ENCODE results near the gene FOXN3.
A peak's percentile ranks its signal among the peaks of the same experiment; 100 is the strongest.
"Not testable (repeated sequence)": the region's sequence is repeated elsewhere in the genome, so short reads cannot be mapped to it uniquely, and the experiment has no call there.

FOXN3 gene

GRCh38 chr14:89267163-89267562, 149.9 kb downstream of the FOXN3 start:
- no peak for DNase-seq

- no peak for DNase-seq
These were observed 150.3 kb downstream of the FOXN3 start for GRCh38 chr14:89266754-89267153.

DNA sequence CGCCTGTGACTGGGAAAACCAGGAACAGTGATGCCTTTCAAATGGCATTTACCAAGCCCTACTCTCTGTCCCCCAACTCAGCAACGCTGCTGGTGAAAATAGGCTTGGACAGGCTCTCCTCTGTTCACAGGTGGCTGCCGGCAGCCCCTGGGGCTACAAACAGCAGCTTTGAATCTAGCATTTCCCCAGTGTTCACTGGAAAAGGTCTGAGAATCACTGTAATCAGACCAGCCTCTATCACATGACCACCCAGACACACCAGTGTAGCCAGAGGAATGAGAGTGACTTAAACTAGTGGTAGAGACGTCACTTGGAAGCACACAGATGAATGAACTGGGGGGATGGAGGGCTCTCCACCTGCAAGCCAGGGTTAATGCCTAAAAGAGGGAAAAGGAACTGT, 151.8 kb downstream of the FOXN3 start:
- DNase-seq: peak; percentile 36

- DNase-seq: peak; percentile 41
These were observed 152.7 kb downstream of the FOXN3 start for GRCh38 chr14:89264196-89264800.

DNA sequence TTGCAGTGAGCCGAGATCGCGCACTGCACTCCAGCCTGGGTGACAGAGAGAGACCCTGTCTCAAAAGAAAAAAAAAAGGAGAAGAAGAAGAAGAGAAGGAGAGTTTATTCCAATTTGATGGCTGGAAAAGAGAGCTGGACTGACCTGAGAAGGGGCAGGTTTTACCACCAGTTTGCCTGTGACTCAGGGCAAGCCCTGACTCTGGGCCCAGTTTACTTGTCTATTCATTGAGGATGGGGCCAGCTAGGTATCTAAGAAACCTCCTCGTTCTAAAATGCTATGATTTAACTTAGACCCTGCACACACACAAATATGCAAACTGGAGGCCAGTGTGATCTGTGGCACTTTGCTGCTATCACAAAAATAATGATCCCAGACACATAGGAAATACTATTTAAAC, 155.0 kb downstream of the FOXN3 start:
- DNase-seq: peak; percentile 18

DNA sequence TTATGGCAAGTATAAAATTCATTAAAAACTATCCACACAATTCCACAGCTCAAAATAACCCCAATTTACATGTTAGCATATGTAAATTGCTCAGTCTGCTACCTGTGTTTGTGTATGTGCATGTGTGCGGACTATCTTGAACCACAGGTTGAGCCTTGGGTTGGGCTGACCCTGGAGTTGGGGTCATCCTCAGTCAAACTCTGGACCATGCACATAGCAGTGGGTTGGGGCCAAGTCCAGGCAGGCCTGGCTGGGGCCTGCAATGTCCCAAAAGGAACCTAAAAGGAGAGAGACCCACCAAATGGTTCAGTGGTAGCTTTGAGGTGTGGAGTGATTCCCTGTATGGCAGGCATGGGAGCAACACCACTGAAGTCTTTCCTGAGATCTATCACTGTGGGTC, 156.1 kb downstream of the FOXN3 start:
- no peak for DNase-seq

GRCh38 chr14:89259951-89260609, 157.0 kb downstream of the FOXN3 start:
- no peak for DNase-seq

GRCh38 chr14:89258728-89259273, 158.2 kb downstream of the FOXN3 start:
- no peak for DNase-seq

DNA sequence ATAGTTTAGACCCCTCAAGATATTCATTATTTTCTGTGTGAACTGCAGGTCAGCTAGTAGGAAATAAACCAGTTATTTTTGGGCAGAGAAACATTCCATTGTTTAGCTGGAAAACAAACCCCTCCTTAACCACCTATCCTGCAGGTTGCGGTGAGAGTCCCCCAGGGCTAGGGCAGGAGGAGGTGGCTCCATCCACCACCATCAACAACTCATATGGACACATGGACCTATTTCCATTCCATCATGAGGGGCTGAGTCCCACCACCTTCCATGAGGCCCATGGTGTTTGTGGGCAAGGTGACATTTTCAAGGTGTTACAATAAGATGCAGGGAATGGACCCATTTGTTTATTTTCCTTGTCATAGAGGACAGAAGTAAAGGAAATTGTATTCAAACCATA, 160.1 kb downstream of the FOXN3 start:
- peak; percentile 25 for DNase-seq

- DNase-seq: peak; percentile 32
These were observed 160.8 kb downstream of the FOXN3 start for GRCh38 chr14:89256283-89256682.

DNA sequence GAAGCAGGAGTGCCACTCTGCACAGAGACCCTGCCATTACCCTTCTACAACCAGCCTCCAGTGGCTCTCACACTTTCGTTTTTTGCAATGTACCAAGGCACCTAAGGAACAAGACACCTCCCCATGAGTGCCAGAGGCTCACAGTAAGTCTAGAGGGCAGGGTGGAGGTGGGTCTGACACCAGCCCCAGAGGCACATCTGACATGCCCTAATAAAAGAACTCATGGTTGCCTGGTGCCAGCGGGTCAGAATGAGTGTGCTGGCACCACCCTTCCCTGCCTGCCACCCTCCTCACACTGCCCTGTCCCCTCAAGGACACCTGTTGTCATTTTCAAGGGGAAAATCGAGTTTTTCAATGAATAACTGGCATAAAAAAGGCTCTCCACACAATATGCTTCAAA, 161.2 kb downstream of the FOXN3 start:
- peak; percentile 26 for DNase-seq

GRCh38 chr14:89255012-89255411, 162.0 kb downstream of the FOXN3 start:
- DNase-seq: no peak

DNA sequence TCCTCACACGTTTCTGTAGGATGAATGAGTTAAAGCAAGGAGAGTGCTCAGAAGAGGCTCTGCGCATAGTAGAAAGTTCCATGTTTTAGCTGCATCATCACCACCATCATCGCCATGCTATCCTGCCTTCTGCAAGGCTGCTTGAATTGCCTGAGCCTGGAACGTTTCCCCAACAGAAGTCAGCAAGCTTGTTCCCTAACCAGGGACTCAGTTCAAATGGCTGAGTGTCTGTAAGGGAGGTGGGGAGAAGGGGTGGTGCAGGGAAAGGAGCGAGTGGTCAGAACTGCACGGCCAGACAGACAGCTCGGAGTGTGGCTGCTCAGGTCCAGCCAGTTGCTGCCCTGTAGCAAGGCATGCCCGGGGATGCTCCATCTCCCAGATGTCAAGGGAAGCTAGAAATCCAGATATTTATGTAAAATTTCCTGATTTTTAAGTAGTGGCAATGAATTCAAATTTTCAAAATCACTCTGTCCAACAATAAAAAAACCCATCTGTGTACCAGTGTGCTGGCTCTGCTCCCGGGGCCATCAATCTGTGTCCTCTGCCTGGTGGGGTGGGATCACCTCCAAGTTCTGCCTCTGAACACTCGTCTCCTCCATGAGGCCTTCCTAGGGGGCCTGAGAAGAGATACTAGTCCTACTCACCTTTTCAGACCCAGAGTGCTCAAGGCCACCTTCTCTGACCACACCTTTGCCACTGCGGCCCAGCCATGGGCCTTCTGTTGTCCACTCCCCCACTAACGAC, 162.7 kb downstream of the FOXN3 start:
- DNase-seq: no peak

DNA sequence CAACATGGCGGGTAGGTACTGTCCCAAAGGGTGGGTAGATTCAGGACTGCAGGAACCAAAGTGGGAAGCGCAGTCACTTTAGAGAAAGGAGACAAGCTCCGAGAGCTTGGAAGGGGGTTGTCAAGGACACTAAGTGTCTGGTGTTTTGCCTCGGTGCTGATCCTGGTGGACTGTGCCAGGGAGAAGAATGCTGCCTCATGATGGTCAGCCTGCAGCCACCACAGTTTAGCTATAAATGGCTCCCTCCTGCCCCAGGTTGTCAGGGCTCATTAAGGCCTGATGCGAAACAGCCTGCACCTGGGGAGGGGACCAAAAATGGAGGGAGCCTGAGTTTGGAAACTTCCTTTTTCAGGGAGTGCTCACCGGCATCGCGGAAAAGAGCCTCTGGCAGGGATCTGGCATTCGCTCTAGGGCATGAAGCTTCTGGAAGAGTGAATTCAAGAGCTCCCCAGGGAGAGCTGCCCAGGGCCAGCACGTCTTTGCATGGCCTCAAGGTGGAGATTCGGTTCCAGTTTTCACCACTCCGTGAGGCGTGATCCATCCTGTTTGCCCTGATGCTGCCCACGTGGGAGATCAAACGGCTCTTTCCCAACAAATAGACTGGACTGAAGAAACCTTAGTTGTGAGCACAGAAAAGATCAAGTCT, 164.0 kb downstream of the FOXN3 start:
- no peak for DNase-seq

DNA sequence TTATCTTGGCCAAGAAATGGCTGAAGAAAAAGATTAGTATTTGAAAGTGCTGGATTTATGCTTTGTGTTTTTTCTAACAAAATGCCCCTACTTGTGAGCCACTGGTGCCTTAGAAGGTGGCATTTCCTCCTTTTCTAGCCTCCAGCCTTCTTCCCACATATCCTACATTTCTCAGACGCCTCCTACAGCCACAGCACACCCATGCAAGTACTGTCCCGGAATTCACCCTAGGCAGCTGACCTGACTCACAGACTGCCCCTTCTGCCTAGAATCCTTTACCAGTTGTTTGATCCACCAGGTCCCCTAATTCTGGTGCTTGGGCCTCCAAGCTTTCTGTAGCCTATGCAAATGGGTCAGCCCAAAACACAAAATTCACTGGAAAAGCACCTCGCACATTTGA, 166.0 kb downstream of the FOXN3 start:
- no peak for DNase-seq

DNA sequence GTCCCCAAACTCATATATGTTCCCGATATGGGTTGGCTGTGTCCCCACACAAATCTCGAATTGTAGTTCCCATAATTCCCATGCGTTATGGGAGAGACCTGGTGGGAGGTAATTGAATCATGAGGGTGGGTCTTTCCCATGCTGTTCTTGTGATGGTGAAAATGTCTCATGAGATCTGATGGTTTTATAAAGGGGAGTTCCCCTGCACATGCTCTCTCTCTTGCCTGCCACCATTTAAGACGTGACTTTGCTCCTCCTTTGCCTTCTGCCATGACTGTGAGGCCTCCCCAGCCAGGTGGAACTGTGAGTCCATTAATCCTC, 166.4 kb downstream of the FOXN3 start:
- DNase-seq: not testable (repeated sequence)

DNA sequence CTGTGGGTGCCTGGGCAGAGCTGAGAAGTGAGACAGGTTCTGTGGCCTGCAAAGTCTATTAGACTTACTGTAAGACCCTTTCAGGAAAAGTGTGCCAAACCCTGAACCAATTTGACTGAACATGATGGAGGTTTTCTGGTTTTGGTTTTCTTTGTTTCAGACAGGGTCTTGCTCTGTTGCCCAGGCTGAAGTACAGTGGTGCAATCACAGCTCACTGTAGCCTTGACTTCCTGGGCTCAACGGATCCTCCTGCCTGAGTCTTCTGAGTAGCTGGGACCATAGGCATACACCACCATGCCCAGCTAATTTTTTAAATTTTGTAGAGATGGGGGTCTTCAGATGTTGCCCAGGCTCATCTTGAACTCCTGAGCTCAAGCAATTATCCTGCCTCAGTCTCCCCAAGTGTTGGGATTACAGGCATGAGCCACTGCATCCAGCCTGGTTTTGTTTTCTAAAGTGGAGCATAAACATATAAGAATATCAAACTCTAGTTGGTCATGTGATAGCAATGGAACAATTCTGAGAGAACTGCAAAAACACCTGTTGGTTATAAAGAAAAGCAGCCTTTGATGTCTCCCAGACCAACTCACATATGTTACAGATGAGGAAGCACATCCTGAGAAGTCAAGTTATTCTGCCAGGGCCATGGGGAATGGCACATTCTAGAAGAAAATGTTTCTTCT, 166.9 kb downstream of the FOXN3 start:
- DNase-seq: no peak

- DNase-seq: no peak
These were observed 167.9 kb downstream of the FOXN3 start for GRCh38 chr14:89249065-89249695.

- DNase-seq: no peak
These were observed 168.5 kb downstream of the FOXN3 start for GRCh38 chr14:89248411-89249064.

DNA sequence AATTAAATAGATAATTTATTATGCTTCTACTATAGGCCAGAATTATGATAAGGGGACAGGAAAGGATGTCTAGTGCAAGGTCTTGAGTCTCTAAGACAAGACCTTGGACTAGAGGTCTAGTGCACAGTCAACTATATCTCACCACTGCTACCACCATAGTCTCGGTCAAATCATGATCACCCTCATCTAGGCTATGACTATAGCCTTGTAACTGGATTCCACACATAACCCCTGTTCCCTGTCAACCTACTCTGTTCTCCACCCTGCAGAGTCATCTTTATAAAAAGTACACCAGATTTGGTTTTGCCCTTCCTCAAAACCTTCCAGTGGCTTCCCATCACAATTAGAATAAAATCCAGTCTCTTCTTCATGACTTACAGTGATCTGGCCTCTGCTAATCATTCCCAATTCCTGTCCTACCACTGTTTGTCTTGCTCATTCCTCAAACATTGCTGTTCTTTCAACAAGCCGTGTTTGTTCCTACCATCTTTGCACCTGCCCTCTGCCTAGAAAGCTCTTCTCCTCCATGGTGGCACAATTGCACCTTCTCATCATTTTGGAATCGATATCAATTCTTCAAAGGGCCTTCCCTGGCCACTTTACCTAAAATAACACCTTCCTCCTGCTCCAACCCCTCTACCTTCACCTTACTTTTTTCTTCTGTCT, 169.4 kb downstream of the FOXN3 start:
- DNase-seq: no peak

GRCh38 chr14:89246290-89246689, 170.7 kb downstream of the FOXN3 start:
- no peak for DNase-seq

All from activated CD8-positive, alpha-beta memory T cell treated with anti-CD3 and anti-CD28 coated beads, Interleukin-2, amount 50 U/mL, for 48 hours (primary cell).